Effector memory CD4-positive, alpha-beta T cell (primary cell): ENCODE results near the gene SATB1.
"Not testable (repeated sequence)": the region's sequence is repeated elsewhere in the genome, so short reads cannot be mapped to it uniquely, and the experiment has no call there.

Source experiments
- DNase-seq, 3 donors: peaks; one replicate each; pipeline ENCODE4 v3.0.0-alpha.2; 2020
- H3K27ac ChIP-seq: 2 replicates; pipeline ENCODE4 v1.7.0; 2013; ENCODE audit warnings: mild to moderate bottlenecking, low read length, moderate library complexity; ENCODE audit not compliant: insufficient read depth, poor library complexity, severe bottlenecking
- H3K27me3 ChIP-seq: replicated peaks from 2 replicates; pipeline ENCODE4 v1.7.0; 2013; ENCODE audit warnings: mild to moderate bottlenecking, low read length; ENCODE audit not compliant: insufficient read depth, control insufficient read depth, poor library complexity, severe bottlenecking
- H3K36me3 ChIP-seq: 2 replicates; pipeline ENCODE4 v1.7.0; 2013; ENCODE audit warnings: mild to moderate bottlenecking, low read length, moderate library complexity; ENCODE audit not compliant: control insufficient read depth, insufficient read depth
- H3K4me1 ChIP-seq: 2 replicates; pipeline ENCODE4 v1.7.0; 2013; ENCODE audit warnings: low read length, mild to moderate bottlenecking; ENCODE audit not compliant: control insufficient read depth, insufficient read depth, poor library complexity, severe bottlenecking
- H3K4me3 ChIP-seq: 2 replicates; pipeline ENCODE4 v1.7.0; 2013; ENCODE audit warnings: low read length, low read depth, mild to moderate bottlenecking; ENCODE audit not compliant: insufficient read depth, poor library complexity, severe bottlenecking
- H3K9me3 ChIP-seq: 2 replicates; pipeline ENCODE4 v1.7.0; 2013; ENCODE audit warnings: mild to moderate bottlenecking, low read length, moderate library complexity; ENCODE audit not compliant: control insufficient read depth

SATB1 gene

GRCh38 chr3:18346097-18346496 is 79.0 kb downstream of the SATB1 start:
- Histone ChIP-seq H3K36me3 (peaks cover 21% of the 10 kb centered on the region), H3K4me3 (no peak overlapping the region), H3K27ac (no peak overlapping the region), H3K9me3 (no peaks in the 10 kb centered on the region), H3K4me1 (no peaks in the 10 kb centered on the region), H3K27me3 (no peaks in the 10 kb centered on the region)
- DNase-seq = no peak

- DNase-seq = no peak
- Histone ChIP-seq H3K9me3 (no peaks in the 10 kb centered on the region), H3K27me3 (no peaks in the 10 kb centered on the region), H3K27ac (no peak overlapping the region), H3K36me3 (peaks cover 11% of the 10 kb centered on the region), H3K4me1 (no peaks in the 10 kb centered on the region), H3K4me3 (no peak overlapping the region)
These were observed 80.1 kb downstream of the SATB1 start for GRCh38 chr3:18345015-18345367.

- Histone ChIP-seq H3K4me1 (no peaks in the 10 kb centered on the region), H3K27me3 (no peaks in the 10 kb centered on the region), H3K9me3 (no peaks in the 10 kb centered on the region), H3K27ac (no peak overlapping the region), H3K4me3 (no peak overlapping the region), H3K36me3 (peaks cover 6% of the 10 kb centered on the region)
- no peak for DNase-seq
These were observed 80.7 kb downstream of the SATB1 start for GRCh38 chr3:18344306-18345014.

GRCh38 chr3:18343809-18344208 is 81.3 kb downstream of the SATB1 start:
- no peaks in the 10 kb centered on the region for H3K36me3 ChIP-seq
- no peaks in the 10 kb centered on the region for H3K9me3 ChIP-seq
- H3K4me3 ChIP-seq = no peak overlapping the region
- DNase-seq = no peak
- H3K27ac ChIP-seq = no peak overlapping the region
- H3K27me3 ChIP-seq = no peaks in the 10 kb centered on the region
- no peaks in the 10 kb centered on the region for H3K4me1 ChIP-seq

- Histone ChIP-seq H3K27me3 (no peaks in the 10 kb centered on the region), H3K9me3 (no peaks in the 10 kb centered on the region), H3K4me1 (no peaks in the 10 kb centered on the region), H3K27ac (no peak overlapping the region), H3K4me3 (no peak overlapping the region), H3K36me3 (no peaks in the 10 kb centered on the region)
- DNase-seq = no peak
These were observed 86.2 kb downstream of the SATB1 start for GRCh38 chr3:18338827-18339514.

- H3K9me3 ChIP-seq = no peaks in the 10 kb centered on the region
- H3K27ac ChIP-seq = no peak overlapping the region
- no peak overlapping the region for H3K4me3 ChIP-seq
- no peaks in the 10 kb centered on the region for H3K36me3 ChIP-seq
- no peaks in the 10 kb centered on the region for H3K4me1 ChIP-seq
- H3K27me3 ChIP-seq = no peaks in the 10 kb centered on the region
- no peak for DNase-seq
These were observed 87.9 kb downstream of the SATB1 start for GRCh38 chr3:18337231-18337630.

- H3K9me3 ChIP-seq = no peaks in the 10 kb centered on the region
- no peak overlapping the region for H3K27ac ChIP-seq
- H3K4me1 ChIP-seq = no peaks in the 10 kb centered on the region
- H3K36me3 ChIP-seq = no peaks in the 10 kb centered on the region
- H3K4me3 ChIP-seq = no peak overlapping the region
- DNase-seq = no peak
- H3K27me3 ChIP-seq = no peaks in the 10 kb centered on the region
These were observed 90.1 kb downstream of the SATB1 start for GRCh38 chr3:18334837-18335601.

- not testable (repeated sequence) for H3K4me3 ChIP-seq, DNase-seq, H3K9me3 ChIP-seq, H3K27ac ChIP-seq, H3K27me3 ChIP-seq, H3K36me3 ChIP-seq, H3K4me1 ChIP-seq
These were observed 94.2 kb downstream of the SATB1 start for GRCh38 chr3:18330772-18331441.

GRCh38 chr3:18308096-18308650 is 117.0 kb downstream of the SATB1 start:
- Histone ChIP-seq H3K4me3 (no peak overlapping the region), H3K36me3 (no peaks in the 10 kb centered on the region), H3K4me1 (no peaks in the 10 kb centered on the region), H3K9me3 (no peaks in the 10 kb centered on the region), H3K27ac (no peak overlapping the region), H3K27me3 (no peaks in the 10 kb centered on the region)
- DNase-seq = no peak
